Measurements from ENCODE around the gene CERS6.
"Not testable (repeated sequence)": the region's sequence is repeated elsewhere in the genome, so short reads cannot be mapped to it uniquely, and the experiment has no call there.

CERS6 gene

DNA sequence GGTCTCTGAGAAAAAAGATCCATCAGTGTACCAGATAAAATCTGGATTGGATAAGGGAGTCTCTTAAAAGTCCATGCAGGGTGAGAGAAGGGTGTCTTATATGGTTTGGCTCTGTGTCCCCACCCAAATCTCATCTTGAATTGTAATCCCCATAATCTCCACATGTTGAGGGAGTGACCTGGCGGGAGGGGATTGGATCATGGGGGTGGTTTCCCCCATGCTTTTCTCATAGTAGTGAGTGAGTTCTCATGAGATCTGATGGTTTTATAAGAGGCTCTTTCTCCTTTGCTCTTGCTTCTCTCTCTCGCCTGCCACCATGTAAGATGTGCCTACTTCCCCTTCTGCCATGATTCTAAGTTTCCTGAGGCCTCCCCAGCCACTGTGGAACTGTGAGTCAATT is 46.8 kb downstream of the CERS6 start:
- not testable (repeated sequence) for DNase-seq

DNA sequence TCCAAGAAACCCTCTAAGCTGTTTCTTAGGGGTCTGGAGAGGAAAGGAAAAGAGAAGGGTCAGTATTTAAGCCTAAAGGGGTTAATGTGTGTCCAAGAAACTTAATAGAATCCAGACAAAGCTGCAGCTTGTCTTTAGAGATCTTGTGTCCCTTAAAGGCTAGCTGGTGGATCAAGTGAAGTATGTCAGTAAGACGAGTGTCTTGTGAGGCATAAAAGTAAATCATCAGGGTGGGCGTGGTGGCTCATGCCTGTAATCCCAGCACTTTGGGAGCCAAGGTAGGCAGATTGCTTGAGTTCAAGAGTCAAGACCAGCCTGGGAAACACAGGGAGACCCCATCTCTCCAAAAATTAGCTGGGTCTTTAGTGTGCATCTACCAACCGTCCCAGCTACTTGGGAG is 47.8 kb downstream of the CERS6 start:
- no peak for DNase-seq

DNA sequence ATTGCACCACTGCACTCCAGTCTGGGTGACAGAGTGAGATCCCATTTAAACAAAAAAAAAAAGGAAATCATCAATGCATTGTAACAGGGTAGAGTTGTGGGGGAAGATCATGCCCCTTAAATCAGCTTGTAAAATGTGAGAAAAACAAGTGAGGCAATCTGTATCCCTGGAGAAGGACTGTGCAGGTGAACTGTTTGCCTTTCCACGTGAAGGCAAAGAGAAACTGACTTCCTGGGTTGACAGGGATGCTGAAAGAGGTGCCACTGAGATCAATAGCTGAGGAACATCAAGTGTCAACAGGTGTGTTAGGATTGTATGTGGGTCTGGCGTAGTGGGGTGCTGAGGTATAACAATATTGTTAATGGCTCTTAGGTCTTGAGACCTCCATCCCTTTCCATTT is 48.3 kb downstream of the CERS6 start:
- no peak for DNase-seq

DNA sequence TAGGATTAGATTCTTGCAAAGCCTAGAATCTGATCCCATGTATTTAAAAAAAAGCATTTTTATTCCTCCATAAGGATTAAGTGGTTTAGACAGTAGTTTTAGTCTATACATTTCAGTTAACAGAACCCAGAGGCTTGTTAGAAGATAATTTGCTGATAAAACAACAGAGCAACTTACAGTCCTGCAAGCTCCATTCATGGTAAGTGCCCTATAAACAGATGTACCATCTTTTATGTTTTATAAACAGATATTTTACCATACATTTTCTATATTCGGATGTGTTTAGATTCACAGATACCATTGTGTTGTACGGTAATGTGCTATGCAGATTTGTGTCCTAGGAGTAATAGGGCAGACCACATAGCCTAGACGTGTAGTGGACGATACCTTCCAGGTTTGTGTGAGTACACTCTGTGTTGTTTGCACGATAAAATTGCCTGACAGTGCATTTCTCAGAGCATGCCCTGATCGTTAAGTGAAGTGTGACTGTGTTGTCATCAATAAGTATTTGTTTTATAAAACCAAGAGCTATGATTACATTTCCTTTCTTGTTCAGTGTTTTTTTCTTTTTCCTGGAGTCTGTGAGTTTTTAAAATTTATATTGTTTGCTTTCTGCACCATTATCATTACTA is 54.2 kb downstream of the CERS6 start:
- no peak for DNase-seq

DNA sequence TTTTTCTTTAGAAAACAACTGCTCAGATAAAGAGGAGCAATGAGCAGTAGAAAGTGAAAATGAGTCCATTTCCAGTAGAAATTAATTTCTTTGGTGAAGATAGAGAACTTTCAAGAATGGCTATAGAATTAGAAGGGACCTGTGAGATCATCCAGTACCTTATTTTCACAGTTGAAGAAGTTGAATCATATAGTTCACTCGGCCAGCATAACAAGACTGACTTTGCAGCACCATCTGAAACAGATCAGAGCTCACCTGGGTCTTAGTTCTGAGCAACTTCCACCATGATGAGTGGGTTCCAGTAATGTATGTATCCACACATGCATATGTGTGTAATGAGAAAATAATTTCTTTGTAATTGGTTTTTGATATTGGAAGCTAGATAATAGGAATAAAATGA is 58.6 kb downstream of the CERS6 start:
- DNase-seq, result no peak

DNA sequence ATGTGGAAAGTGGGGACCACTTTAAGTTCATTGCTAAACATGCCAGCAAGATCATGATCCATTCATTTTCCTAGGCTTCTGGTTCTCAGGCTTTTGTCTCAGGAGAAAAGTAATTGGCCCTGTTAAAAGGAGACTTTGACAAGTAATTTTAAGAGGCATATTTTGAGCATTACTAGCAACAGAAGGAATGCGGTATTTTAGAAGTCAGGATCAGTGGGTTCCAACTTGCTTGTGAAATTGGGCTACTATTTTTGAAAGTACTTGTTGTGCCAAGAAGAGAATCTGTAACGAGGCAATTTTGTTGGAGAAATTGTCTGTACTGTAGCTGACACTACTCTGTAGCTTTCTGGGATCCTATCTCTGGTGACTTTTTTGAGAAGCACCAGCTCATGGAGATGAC is 59.4 kb downstream of the CERS6 start:
- DNase-seq, result no peak

DNA sequence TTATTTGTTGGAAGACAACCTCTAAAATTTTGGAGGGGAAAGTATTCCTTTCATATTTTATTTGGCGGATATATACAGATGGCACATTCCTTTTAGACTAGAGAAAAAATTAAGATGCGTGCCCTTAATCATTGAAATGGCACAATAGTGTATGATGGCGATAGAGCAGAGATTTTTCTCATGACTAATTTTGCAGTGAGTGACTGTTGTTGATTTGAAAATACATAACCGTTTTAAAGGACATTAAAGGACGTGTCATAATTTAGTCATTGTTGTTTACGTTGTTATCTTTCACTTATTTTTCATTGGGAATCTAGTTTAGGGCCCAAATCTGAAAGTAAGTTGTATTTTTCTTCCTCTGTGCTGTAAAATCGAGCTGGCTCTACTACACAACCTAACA is 61.7 kb downstream of the CERS6 start:
- no peak for DNase-seq

DNA sequence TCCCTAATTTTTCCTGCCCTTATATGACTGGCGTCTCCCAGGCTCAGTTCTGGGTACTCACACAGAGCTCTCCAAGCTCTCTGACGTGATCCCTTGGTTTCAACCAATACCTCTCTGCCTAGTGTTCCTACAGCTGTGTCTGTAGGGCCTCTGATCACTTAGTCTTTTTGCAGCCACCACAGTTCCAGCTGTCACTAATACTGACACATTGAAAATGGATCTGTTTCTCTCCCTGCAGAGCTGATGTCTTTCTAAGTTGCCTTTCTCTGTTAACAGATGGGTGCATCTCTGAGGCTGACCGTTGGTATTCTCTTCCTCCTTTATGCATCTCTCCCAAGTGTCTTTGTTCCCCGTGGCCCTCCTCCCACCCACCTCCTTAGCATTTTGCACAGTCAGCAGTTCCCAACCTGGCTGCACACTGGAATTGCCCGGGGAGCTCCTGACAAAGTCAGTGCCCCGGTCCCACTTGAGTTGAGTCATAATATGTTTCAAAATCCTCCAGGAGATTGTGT is 62.5 kb downstream of the CERS6 start:
- no peak for DNase-seq

DNA sequence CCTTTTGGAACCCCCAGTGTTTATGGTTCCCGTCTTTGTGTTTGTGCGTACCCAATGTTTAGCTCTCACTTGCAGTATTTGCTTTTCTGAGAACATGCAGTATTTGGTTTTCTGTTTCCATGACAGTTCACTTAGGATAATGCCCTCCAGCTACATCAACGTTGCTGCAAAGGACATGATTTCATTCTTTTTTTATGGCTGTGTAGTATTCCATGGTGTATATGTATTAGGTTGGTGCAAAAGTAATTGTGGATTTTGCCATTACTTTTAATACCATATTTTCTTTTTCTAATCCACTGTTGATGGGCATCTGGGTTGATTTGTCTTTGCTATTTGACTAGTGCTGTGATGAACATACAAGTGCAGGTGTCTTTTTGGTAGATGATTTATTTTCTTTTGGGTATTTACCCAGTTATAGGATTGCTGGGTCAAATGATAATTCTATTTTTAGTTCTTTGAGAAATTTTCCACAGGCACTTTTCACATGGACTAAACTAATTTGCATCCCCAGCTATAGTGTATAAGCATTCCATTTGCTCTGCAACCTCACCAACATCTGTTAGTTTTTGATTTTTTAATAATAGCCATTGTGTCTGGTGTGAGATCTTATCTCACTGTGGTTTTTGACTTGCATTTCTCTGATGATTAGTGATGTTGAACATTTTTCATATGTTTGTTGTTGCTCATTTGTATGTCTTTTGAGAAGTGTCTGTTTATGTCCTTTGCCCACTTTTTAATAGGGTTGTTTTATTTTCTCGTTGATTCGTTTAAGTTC is 63.6 kb downstream of the CERS6 start:
- DNase-seq, result no peak

DNA sequence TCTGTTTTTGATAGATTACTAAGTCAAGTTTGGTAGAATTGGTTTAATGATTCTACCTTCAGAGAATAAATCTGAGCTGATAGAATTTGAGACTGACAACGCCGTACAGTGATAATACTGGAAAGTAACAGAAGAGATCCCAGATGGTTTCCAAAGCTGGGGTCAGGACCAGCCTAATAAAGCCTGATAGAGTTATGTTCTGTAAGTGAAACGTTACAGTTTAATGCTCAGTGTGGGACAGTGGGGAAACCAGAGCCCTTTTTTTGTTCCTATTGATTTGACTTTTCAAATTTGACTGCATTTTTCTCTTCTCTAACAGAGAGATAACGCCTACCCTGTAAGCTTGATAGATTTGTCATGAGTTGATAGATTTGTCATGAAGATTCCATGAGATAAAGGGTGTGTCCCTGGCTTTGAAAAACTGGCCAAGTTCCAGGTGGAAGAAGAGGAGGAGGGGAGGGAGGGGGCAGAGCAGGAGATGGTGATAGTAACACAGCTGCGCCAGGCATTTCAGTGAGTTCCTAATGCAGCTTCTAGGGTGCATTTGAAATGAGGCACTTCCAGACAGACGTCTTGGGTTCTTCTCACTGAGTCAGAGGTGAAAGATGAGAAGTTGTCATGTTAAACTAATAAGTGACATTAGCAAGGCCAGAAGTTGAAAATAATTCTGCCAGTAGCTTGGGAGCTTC is 65.1 kb downstream of the CERS6 start:
- no peak for DNase-seq

DNA sequence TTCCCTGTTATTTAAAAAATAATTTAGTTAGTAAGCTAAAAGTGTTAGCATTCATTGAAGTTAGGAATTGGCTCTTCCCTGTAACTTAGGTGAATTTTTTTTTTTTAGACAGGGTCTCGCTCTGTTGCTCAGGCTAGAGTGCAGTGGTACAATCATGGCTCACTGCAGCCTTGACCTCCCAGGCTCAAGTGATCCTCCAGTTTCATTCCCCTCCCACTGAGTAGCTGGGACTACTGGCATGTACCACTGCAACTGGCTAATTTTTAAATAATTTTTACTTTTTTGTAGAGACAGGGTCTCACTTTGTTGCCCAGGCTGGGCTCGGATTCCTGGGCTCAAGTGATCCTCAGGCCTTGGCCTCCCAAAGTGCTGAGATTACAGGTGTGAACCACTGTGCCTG is 66.4 kb downstream of the CERS6 start:
- no peak for DNase-seq

DNA sequence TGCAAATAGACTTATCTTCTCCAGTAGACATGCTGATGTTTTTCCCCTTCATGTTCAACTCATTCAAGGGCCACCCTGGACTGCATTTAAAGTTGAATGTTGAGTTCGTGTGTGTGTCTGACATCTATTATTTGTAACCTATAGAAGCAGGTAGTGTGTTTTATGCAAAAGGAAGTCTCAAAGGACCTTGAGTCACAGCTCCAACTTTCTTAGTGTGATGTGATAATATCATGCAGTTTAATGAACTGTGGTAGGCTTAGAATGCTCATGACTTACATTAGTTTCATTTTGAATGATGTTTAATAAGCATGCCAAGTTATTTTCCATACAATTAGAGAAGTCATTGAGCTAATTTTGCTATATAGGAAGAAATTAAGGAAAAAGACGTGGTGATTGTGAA is 67.9 kb downstream of the CERS6 start:
- no peak for DNase-seq

DNA sequence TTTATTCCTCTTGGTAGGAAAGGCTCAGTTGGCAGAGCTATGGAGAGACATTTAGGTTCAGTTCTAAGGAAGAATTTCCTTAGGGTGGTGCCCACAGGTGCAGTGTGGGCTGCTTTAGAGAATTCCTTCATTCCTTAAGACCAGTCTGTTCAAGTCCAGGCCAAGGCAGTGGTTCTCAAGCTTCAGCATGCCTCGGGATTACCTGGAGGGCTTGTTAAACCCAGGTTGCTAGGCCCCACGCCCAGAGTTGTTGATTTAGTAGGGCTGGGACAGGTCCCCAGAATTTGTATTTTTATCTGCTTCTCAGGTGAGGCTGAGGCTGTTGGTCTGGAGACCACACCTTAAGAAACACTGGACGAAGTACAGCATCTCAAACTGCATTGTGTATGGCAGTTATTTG is 68.9 kb downstream of the CERS6 start:
- DNase-seq, result no peak

DNA sequence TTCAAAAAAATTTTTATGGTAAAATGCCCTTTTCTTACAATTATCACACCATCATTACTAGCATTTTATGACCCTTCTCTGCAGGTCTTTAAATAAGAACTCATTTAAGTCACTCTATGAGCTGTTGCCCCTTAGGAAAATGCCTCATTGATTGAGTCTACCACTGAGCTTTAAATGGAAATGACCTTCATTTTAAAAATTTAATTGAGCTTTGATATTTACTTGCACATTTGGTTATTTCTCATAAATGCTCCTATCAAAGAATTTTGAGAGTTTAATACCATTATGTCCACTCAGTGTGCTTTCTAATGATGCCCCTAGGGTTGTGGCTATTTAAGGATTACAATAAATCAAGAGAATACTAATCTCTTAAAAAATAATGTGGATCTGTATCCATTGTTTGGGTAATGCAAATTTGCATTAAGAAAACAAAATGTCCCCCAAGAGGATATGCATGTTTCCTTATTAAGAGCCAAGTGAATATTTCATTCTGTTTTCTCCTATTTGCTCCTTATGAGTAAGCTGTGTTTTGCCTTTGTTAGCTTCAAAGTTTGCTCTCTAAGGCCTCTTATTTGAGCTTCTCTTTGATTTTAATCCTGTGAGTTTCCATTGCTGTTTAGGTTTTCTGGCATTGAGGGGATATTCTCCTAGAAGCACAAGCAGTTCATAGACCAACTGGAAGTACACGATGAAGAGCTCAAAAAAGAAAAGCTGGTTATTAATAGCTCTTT is 69.8 kb downstream of the CERS6 start:
- DNase-seq, result no peak

DNA sequence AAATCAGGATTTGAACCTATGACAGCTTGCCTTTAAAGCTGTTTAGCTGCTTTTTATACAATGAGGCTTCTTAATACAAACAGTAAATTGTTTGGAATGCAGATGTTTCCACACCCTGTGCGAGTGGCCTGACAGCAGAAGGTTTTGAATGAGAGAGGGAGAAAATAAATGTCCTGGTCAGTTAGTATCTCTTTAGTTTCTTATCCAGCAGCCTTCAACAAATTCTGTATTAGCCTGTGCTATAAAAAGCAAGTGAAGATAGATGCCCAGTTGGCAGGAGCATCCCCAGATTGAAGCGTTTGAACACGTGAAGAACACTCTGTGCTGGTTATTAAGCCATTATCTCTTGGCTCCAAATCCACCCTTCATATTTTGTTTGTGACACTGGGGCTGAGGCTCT is 70.6 kb downstream of the CERS6 start:
- no peak for DNase-seq

DNA sequence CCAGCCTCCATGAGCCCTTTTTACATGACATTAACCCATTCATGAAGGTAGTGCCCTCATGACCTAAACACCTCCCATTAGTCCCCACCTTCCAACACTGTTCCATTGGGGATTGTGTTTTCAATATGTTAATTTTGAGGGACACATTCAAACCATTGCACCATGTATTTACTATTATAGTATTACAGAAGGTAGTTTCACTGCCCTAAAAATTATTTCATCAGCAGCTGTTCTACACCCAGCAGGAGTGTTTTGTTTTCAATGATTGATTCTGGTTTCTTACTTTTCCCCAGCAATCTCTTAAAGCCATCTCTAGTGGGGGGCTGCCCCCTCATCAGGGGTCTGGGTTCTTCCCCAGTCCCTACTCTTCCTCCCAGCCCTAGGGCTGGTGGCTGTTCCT is 71.9 kb downstream of the CERS6 start:
- no peak for DNase-seq

DNA sequence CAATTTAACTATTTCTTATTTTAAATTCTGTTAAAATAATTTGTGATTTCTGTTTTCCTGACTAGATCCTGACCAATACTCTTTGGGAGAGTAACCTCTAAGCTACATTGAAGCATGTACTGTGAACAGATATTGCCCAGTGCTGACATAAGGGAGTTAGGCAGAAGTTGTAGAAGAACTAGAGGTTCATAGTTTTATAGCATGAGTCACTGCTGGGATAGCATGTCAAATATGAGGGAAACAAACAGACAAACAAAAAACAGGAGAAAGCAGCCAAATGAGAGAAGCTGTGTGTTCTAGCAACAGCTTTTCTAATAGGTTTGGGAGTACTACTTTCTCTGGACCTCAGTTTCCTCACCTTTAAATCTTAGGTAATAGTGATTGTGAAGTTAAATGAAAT is 72.4 kb downstream of the CERS6 start:
- DNase-seq, result no peak

DNA sequence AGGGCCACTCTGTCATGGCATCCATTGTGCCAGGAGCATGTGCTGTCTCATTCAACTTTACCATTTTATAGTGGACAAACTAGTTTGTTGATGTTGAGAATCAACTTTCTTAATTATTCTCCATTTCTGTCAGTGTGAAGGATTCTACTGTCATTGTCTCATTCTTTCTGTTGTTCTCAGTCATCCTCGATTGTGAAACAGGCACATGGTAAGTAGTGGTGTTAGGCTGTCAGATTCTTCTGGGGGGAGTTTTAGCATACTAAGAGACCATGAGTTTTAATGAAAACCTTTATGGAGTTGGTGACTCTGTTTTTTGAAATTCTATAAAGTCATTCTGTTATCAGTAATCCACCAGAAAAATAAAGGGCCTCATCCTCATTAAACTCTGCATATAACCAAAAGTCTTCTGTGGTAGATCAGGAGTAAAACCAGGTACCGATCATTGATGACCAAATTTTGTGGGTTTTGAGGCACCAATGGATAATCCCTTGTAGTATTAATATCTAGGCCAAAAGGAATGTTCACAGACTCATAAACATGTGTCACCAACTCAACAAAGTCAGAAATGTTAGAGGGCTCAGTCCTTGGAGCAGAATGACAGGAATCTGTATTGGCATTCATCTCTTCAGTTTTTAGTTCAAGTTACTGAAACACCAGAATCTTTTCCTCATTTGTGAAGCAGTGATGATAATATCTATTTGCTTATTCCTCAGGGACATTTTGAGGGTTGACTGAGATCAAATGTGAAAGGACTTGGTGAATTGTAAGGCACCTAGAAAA is 73.2 kb downstream of the CERS6 start:
- no peak for DNase-seq

DNA sequence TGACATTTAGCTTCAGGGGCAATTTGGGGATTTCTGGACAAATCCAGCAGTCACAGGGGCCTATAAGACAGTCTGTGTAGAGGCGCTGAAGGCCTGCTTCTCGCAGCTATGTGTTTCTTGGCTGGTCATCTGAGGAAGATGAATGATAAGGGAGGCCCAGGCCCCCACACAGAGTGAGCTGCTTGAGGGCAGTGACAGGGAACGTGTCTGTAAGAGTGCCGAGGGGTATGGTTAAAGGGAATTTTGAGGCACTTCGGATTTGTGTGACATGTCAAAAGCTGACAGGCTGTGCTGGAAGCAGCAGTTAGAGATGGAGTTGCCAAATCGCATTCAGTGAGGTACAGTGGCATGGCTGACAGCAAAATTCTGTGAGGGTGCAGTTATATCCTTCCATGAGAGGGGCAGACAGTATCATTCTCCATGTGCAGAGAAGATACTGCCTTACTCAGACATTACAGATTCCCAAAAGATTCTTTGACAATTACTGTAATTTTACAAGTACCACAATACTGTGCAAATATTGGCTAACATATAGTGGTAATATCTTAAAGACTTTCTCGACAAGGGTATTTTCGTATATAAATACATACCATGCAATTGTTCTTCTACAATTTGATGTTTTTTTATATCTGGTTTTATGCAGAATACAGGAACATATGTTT is 74.0 kb downstream of the CERS6 start:
- DNase-seq, result no peak

DNA sequence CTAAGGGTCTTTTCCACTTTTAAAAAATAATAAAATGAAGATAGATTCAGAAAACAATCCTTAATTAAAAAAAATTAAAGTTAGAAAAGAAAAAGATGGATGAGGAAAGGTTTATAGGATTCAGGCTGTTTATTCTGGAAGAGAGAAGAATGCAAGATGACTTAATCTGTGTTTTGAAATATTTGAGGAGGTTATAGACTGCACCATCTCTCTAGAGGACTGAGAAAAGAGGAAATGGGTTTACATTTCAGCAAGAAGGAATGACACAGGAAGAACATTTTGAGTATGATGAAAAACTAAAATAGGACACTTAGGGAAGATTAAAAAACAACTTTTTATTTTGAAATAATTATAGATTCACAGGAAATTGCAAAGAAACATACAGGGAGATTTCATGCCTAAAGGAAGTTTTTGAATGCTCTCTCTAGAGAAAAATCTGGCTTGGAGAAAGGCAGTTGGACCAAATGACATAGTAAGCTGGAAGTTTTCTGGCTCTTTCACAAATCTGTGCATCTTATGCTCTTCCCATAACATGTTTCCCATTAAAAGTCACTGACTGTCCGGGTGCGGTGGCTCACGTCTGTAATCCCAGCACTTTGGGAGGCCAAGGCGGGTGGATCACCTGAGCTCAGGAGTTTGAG is 75.0 kb downstream of the CERS6 start:
- DNase-seq, result no peak

DNA sequence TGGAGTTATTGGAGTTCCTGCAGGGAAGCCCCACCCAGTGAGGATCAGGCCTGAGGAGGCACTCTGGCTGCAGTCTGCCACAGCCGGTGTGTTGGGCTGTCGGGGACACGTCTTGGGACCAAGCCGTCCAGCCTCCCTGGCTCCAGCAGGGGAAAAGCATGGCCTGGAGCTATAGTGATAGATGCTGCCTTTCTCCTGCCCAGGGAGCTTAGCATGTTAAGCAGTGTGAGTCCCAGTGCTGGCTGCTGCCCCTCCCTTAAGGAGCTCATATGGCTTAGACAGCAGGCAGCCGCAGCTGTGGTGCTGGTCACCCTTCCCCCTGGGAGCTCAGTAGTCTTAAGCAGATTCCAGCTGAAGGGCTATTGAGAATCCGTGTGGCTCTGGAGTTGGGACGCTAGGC is 78.9 kb downstream of the CERS6 start:
- no peak for DNase-seq
